SK-N-SH (cell line): ENCODE results near the gene DCLK3.

Experiments
- EP300 ChIP-seq, 2 experiments: IDR thresholded peaks; 2 replicates each; pipeline versions ENCODE4 v1.4.0 to v1.6.1; 2012; ENCODE audit warnings: borderline replicate concordance in 1 of 2, low read depth in 1 of 2, low read length in 1 of 2
- EZH2phosphoT487 ChIP-seq: fragments of 200-600 bp; sonication (generic); IDR thresholded peaks from 2 replicates; pipeline ENCODE4 v1.6.1; 2017; ENCODE audit warnings: low read depth, mixed run types, mild to moderate bottlenecking, antibody characterized with exemption, moderate library complexity, borderline replicate concordance
- GABPA ChIP-seq: IDR thresholded peaks from 2 replicates; pipeline ENCODE4 v1.4.0; 2012; ENCODE audit warnings: low read depth, mild to moderate bottlenecking
- IRF3 ChIP-seq: fragments of 150-350 bp; IDR thresholded peaks from 2 replicates; pipeline ENCODE4 v1.6.1; 2016; ENCODE audit warnings: mild to moderate bottlenecking, low read depth, low read length
- JUND ChIP-seq: IDR thresholded peaks from 2 replicates; pipeline ENCODE4 v1.4.0; 2012
- MAX ChIP-seq: IDR thresholded peaks from 2 replicates; pipeline ENCODE4 v1.4.0; 2012; ENCODE audit warnings: low read depth
- NRF1 ChIP-seq: IDR thresholded peaks from 2 replicates; pipeline ENCODE4 v1.6.1; 2012; ENCODE audit warnings: low read depth, mild to moderate bottlenecking, low read length
- PBX3 ChIP-seq: IDR thresholded peaks from 2 replicates; pipeline ENCODE4; 2012
- POLR2AphosphoS5 ChIP-seq: IDR thresholded peaks from 2 replicates; pipeline ENCODE4 v1.6.1; 2012; ENCODE audit warnings: low read depth, low read length
- RAD21 ChIP-seq: IDR thresholded peaks from 2 replicates; pipeline ENCODE4 v1.6.1; 2012; ENCODE audit warnings: mild to moderate bottlenecking, low read length
- REST ChIP-seq: IDR thresholded peaks from 2 replicates; pipeline ENCODE4 v1.6.1; 2012; ENCODE audit warnings: mild to moderate bottlenecking, low read depth, low read length, moderate library complexity
- TAF1 ChIP-seq: IDR thresholded peaks from 2 replicates; pipeline ENCODE4 v1.6.1; 2012; ENCODE audit warnings: low read depth, mild to moderate bottlenecking, low read length, moderate library complexity, borderline replicate concordance
- TF ChIP-seq, protein P1 (sequence below): fragments of 200-600 bp; sonication (generic); IDR thresholded peaks from 2 replicates; pipeline ENCODE4 v1.6.1; 2017; ENCODE audit warnings: antibody characterized with exemption, mild to moderate bottlenecking, moderate library complexity

- TF ChIP-seq JUND (no peak), REST (no peak), NRF1 (no peak), POLR2AphosphoS5 (no peak), PBX3 (no peak), TAF1 (no peak), GABPA (no peak), EP300 (IDR thresholded peaks at IDR 0.05; ENCODE audit: borderline replicate concordance in 1 of 2, low read depth in 1 of 2, low read length in 1 of 2) (no peak), IRF3 (no peak), EZH2phosphoT487 (no peak), RAD21 (no peak), MAX (no peak)
- TF ChIP-seq, protein P1, sequence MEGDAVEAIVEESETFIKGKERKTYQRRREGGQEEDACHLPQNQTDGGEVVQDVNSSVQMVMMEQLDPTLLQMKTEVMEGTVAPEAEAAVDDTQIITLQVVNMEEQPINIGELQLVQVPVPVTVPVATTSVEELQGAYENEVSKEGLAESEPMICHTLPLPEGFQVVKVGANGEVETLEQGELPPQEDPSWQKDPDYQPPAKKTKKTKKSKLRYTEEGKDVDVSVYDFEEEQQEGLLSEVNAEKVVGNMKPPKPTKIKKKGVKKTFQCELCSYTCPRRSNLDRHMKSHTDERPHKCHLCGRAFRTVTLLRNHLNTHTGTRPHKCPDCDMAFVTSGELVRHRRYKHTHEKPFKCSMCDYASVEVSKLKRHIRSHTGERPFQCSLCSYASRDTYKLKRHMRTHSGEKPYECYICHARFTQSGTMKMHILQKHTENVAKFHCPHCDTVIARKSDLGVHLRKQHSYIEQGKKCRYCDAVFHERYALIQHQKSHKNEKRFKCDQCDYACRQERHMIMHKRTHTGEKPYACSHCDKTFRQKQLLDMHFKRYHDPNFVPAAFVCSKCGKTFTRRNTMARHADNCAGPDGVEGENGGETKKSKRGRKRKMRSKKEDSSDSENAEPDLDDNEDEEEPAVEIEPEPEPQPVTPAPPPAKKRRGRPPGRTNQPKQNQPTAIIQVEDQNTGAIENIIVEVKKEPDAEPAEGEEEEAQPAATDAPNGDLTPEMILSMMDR: no peak
Observed at GRCh38 chr3:36761779-36762178, 2.6 kb downstream of the DCLK3 start.
